DND-41 (cell line): ENCODE measurements around the gene TMEM97.

ENCODE experiments used
- CTCF ChIP-seq: IDR thresholded peaks from 2 replicates; pipeline ENCODE4 v1.5.1; 2012; ENCODE audit warnings: borderline replicate concordance, low read length, moderate library complexity, mild to moderate bottlenecking; ENCODE audit not compliant: poor library complexity, severe bottlenecking; ENCODE audit errors: extremely low read depth
- EZH2 ChIP-seq: IDR thresholded peaks from 3 replicates; pipeline ENCODE4 v1.6.1; 2012; ENCODE audit warnings: borderline replicate concordance, low read depth, mild to moderate bottlenecking, moderate library complexity, low read length, inconsistent platforms; ENCODE audit not compliant: severe bottlenecking

- TF ChIP-seq CTCF (no peak), EZH2 (no peak)
Measured at GRCh38 chr17:28363186-28363585, 44.2 kb downstream of the TMEM97 start.
